NCI-H82 treated with DMSO at 0.1 percent for 48 hours (cell line): ENCODE data around the gene PDE4D.
"Not testable (repeated sequence)": the region's sequence is repeated elsewhere in the genome, so short reads cannot be mapped to it uniquely, and the experiment has no call there.

Source experiments
- DNase-seq: peaks from one replicate; lab custom pipeline; 2025; ENCODE audit not compliant: unreplicated experiment; lab: John Stamatoyannopoulos, UW

Gene PDE4D

GRCh38 chr5:59711310-59711709 lies 182.2 kb downstream of the PDE4D start:
- no peak for DNase-seq

- DNase-seq = no peak
These were observed 183.7 kb downstream of the PDE4D start for GRCh38 chr5:59709846-59710245.

GRCh38 chr5:59709346-59709821 lies 184.1 kb downstream of the PDE4D start:
- DNase-seq = no peak

- no peak for DNase-seq
These were observed 188.6 kb downstream of the PDE4D start for GRCh38 chr5:59704936-59705335.

GRCh38 chr5:59703789-59704188 lies 189.7 kb downstream of the PDE4D start:
- no peak for DNase-seq

- no peak for DNase-seq
These were observed 195.0 kb downstream of the PDE4D start for GRCh38 chr5:59698207-59699178.

- no peak for DNase-seq
These were observed 199.1 kb downstream of the PDE4D start for GRCh38 chr5:59694411-59694810.

- DNase-seq = no peak
These were observed 199.8 kb downstream of the PDE4D start for GRCh38 chr5:59693492-59694309.

- peak; percentile 92 for DNase-seq
These were observed 207.7 kb downstream of the PDE4D start for GRCh38 chr5:59685793-59686192.

GRCh38 chr5:59685191-59685530 lies 208.4 kb downstream of the PDE4D start:
- DNase-seq = no peak

- no peak for DNase-seq
These were observed 208.9 kb downstream of the PDE4D start for GRCh38 chr5:59684388-59685190.

- DNase-seq = no peak
These were observed 210.2 kb downstream of the PDE4D start for GRCh38 chr5:59683311-59683710.

GRCh38 chr5:59682542-59682941 lies 211.0 kb downstream of the PDE4D start:
- DNase-seq = peak; percentile 53

GRCh38 chr5:59678943-59679342 lies 214.6 kb downstream of the PDE4D start:
- DNase-seq = no peak

GRCh38 chr5:59674763-59675162 lies 218.8 kb downstream of the PDE4D start:
- no peak for DNase-seq

GRCh38 chr5:59673438-59674058 lies 220.0 kb downstream of the PDE4D start:
- DNase-seq = peak; percentile 40

GRCh38 chr5:59666440-59667068 lies 227.0 kb downstream of the PDE4D start:
- DNase-seq = peak; percentile 48

GRCh38 chr5:59665832-59666203 lies 227.7 kb downstream of the PDE4D start:
- not testable (repeated sequence) for DNase-seq

GRCh38 chr5:59665086-59665831 lies 228.3 kb downstream of the PDE4D start:
- peak; percentile 45 for DNase-seq
